ENCODE measurements around the gene CCDC63. TPM values are rescaled to one million over a fixed set of nuclear protein-coding genes. Genes with fewer than 3 reads are reported as not detected.

CCDC63 gene
- total and polyA plus RNA-seq, 2 donors (not counting 3 experiments of a cell fraction or from before 2014, with no cell fraction given), result not detected

DNA sequence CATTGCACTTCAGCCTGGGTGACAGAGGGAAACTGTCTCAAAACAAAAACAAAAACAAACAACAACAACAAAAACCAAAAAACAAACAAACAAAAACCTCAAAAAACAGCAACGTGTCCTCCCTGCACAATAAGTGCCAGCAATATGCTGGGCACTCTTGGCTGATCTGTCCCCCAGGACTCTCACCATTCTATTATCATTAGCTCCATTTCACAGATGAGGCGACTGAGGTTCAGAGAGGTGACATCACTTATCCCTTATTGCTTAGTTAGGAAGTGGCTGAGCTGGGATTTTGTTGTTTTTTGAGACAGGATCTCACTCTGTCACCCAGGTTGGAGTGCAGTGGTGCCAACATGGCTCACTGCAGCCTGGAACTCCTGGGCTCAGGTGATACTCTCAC lies 33.0 kb upstream of the CCDC63 start:
- H3K4me2 ChIP-seq (ENCODE audit: insufficient read depth, low read length), result no peak overlapping the region
- CTCF ChIA-PET, result interaction anchor here (1.3 kb wide), 1 partner anchor 37 kb away, joined by 3 read pairs; no protein-coding TSS in a partner anchor

More for the DNA sequence above, 33.0 kb upstream of the CCDC63 start:
- Histone ChIP-seq H3K36me3 (ENCODE audit: control insufficient read depth in 2 of 2, extremely low read depth in 1 of 2, insufficient read depth in 2 of 2, low read length in 2 of 2) (no peaks in the 10 kb centered on the region), H3K9me3 (replicated peaks; ENCODE audit: control insufficient read depth, insufficient read depth, low read length) (no peaks in the 10 kb centered on the region), H3K9ac (replicated peaks; ENCODE audit: extremely low read depth, insufficient read depth, low read length) (no peak overlapping the region), H3K79me2 (ENCODE audit: control insufficient read depth, insufficient read depth, low read length) (no peaks in the 10 kb centered on the region), H3K9me1 (replicated peaks; ENCODE audit: control insufficient read depth, extremely low read depth, insufficient read depth, low read length) (no peaks in the 10 kb centered on the region), H2AFZ (ENCODE audit: low read depth, low read length) (no peak overlapping the region), H3K27me3 (ENCODE audit: control insufficient read depth in 2 of 2, insufficient read depth in 2 of 2, low read length in 2 of 2) (peaks cover 3 to 6% of the 10 kb centered on the region in 2 experiments), H3K27ac (ENCODE audit: insufficient read depth, low read depth, low read length) (no peak overlapping the region), H4K20me1 (replicated peaks; ENCODE audit: control insufficient read depth, extremely low read depth, insufficient read depth, low read length) (no peaks in the 10 kb centered on the region), H3K4me3 (replicated peaks in 1 of 3; ENCODE audit: insufficient read depth in 1 of 3, low read depth in 1 of 3, low read length in 3 of 3) (no peak overlapping the region), H3K4me1 (ENCODE audit: control insufficient read depth, extremely low read depth, insufficient read depth, low read length) (no peaks in the 10 kb centered on the region)
- intact Hi-C loops (cut with micrococcal nuclease), result no loop called here
- BruUV-seq (replicated peaks), result no TSS peak
- TF ChIP-seq MYC (IDR thresholded peaks at IDR 0.05; ENCODE audit: low read depth, low read length), result no peak
- no peak for TF ChIP-seq JUN (IDR thresholded peaks at IDR 0.05; ENCODE audit: borderline replicate concordance, insufficient read depth, insufficient read length, low read depth)
- TF ChIP-seq POLR2A (IDR thresholded peaks at IDR 0.05; ENCODE audit: low read depth, low read length), result no peak
- TF ChIP-seq, protein P1, sequence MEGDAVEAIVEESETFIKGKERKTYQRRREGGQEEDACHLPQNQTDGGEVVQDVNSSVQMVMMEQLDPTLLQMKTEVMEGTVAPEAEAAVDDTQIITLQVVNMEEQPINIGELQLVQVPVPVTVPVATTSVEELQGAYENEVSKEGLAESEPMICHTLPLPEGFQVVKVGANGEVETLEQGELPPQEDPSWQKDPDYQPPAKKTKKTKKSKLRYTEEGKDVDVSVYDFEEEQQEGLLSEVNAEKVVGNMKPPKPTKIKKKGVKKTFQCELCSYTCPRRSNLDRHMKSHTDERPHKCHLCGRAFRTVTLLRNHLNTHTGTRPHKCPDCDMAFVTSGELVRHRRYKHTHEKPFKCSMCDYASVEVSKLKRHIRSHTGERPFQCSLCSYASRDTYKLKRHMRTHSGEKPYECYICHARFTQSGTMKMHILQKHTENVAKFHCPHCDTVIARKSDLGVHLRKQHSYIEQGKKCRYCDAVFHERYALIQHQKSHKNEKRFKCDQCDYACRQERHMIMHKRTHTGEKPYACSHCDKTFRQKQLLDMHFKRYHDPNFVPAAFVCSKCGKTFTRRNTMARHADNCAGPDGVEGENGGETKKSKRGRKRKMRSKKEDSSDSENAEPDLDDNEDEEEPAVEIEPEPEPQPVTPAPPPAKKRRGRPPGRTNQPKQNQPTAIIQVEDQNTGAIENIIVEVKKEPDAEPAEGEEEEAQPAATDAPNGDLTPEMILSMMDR (IDR thresholded peaks at IDR 0.05; ENCODE audit: extremely low read depth in 1 of 2, insufficient read depth in 1 of 2, low read depth in 1 of 2, low read length in 2 of 2), result no peak
- TF ChIP-seq, protein P2, sequence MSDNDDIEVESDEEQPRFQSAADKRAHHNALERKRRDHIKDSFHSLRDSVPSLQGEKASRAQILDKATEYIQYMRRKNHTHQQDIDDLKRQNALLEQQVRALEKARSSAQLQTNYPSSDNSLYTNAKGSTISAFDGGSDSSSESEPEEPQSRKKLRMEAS (IDR thresholded peaks at IDR 0.05; ENCODE audit: insufficient read depth, insufficient read length), result no peak
- no peak for TF ChIP-seq POLR2AphosphoS5 (IDR thresholded peaks at IDR 0.05; ENCODE audit: insufficient read depth, low read depth, low read length)
- no peak for TF ChIP-seq GATA2 (IDR thresholded peaks at IDR 0.05; ENCODE audit: insufficient read depth, insufficient read length, low read depth, low read length)
- no peak for TF ChIP-seq EZH2 (IDR thresholded peaks at IDR 0.05; ENCODE audit: borderline replicate concordance, low read depth, low read length, severe bottlenecking)
- TF ChIP-seq FOS (IDR thresholded peaks at IDR 0.05; ENCODE audit: borderline replicate concordance, insufficient read depth, low read length), result no peak
- FAIRE-seq (no peak), DNase-seq (ENCODE audit: low read depth, low spot score) (no peak)
- dilution Hi-C loops (cut with MboI; ENCODE audit: extremely low pct_ligation_motif_present, low sequenced_read_pairs), result no loop called here
- POLR2A ChIA-PET, result no interaction called here

Measured in endothelial cell of umbilical vein (primary cell).